Aorta (tissue), 5 donors: ENCODE results near the gene WFDC10B. TPM values are rescaled to one million over a fixed set of nuclear protein-coding genes. Genes with fewer than 3 reads are reported as not detected.

Experiments
- ATAC-seq: fragments of 200-7000 bp; cut with Tn5 transposase; one replicate; pipeline ENCODE4 v1.9.1; 2022; ENCODE audit warnings: moderate library complexity; ENCODE audit not compliant: low FRiP score
- DNase-seq, 2 donors: peaks; one replicate each; pipeline ENCODE4 v3.0.0-alpha.2; 2020
- H3K27ac ChIP-seq, 2 donors: one replicate each; pipeline ENCODE4 v1.5.1; 2013; ENCODE audit warnings: low read length in 2 of 2, mild to moderate bottlenecking in 2 of 2, moderate library complexity in 2 of 2, control low read depth in 1 of 2, inconsistent platforms in 1 of 2, low read depth in 1 of 2
- H3K27me3 ChIP-seq, 2 donors: one replicate each; pipeline ENCODE4 v1.6.1; 2013; ENCODE audit warnings: control low read depth in 1 of 2, low read length in 1 of 2, mild to moderate bottlenecking in 1 of 2, moderate library complexity in 1 of 2; ENCODE audit not compliant: insufficient read depth in 2 of 2, control insufficient read depth in 1 of 2
- H3K36me3 ChIP-seq, 2 donors: one replicate each; pipeline ENCODE4 v1.6.1; 2013; ENCODE audit warnings: control low read depth in 1 of 2, low read length in 1 of 2, mild to moderate bottlenecking in 1 of 2; ENCODE audit not compliant: insufficient read depth in 2 of 2, control insufficient read depth in 1 of 2
- H3K4me1 ChIP-seq, 2 donors: one replicate each; pipeline ENCODE4 v1.6.1; 2013; ENCODE audit warnings: low read length in 2 of 2, control low read depth in 1 of 2, mild to moderate bottlenecking in 1 of 2, moderate library complexity in 1 of 2; ENCODE audit not compliant: insufficient read depth in 2 of 2, control insufficient read depth in 1 of 2
- H3K4me3 ChIP-seq, 2 donors: one replicate each; pipeline ENCODE4 v1.5.1; 2013; ENCODE audit warnings: low read length in 2 of 2, control low read depth in 1 of 2, mild to moderate bottlenecking in 1 of 2
- H3K9me3 ChIP-seq: one replicate; pipeline ENCODE4 v1.6.1; 2013; ENCODE audit warnings: mild to moderate bottlenecking, low read length; ENCODE audit not compliant: control insufficient read depth
- WGBS, 2 donors: extraction: QIAGEN DNeasy Blood & Tissue Kit; methylation state at CpG; one replicate each; pipeline ENCODE4 v1.1.7; 2013; 5-methylcytosine and 5-hydroxymethylcytosine counted together
- intact Hi-C, 2 donors: fragments of 100-400 bp; cut with DNase I; formaldehyde crosslinking; loops; one replicate each; pipeline versions ENCODE4 v1.14.2 to v1.15.0; 2022
- microRNA-seq, 2 donors: library from miRNA; unstranded; fragments of <30 nt; microRNA quantifications; one replicate each; pipeline ENCODE4 v1.2.0, GENCODE V29; 2020
- polyA plus RNA-seq, 2 donors: library from polyadenylated mRNA; stranded (reverse); fragments of 200-250 nt; gene quantifications; one replicate each; pipeline ENCODE4 v1.2.3, GENCODE V29; 2013
- total RNA-seq, 2 donors: library from RNA; stranded (reverse); fragmentation: NEBNext Ultra II Directional; extraction: Animal tissue kit (Norgen Biotek cat#: 25700); gene quantifications; one replicate each; pipeline ENCODE4 v1.2.1, GENCODE V29; 2021
- donor health status: healthy with polysubstance abuse.
- donor health status: Bipolar disorder and iron deficiency.
- donor health status: DM: no; HTN: no; CAD: no.
- donor health status: DM: no; HTN: no; CAD: no.
- donor health status: DM: yes; HTN: yes; CAD: no.

The WFDC10B gene
- total and polyA plus RNA-seq, 4 donors = 1.7 TPM; not detected in 3

DNA sequence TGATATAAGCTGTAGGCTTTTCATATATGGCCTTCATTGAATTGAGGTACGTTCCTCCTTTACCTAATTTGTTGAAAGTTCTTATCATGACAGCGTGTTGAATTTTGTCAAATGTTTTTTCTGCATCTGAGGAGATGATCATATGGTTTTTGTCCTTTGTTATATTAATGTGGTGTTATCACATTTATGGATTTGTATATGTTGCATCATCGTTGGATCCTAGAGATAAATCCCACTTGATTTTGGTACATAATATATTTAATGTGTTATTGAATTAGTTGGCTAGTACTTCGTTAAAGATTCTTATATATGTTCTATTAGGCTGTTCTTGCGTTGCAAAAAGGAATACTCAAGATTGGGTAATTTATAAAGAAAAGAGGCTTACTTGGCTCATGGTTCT, 65.1 kb downstream of the WFDC10B start:
- intact Hi-C loops = no loop called here
- H3K27me3 ChIP-seq = no peaks in the 10 kb centered on the region
- no peak overlapping the region for H3K4me3 ChIP-seq
- H3K27ac ChIP-seq = no peak overlapping the region
- DNase-seq = no peak
- H3K9me3 ChIP-seq = peaks cover 1% of the 10 kb centered on the region
- WGBS, 2 donors = 83 to 84% methylated on average over 5 of the region's 5 CpGs
- no peak for ATAC-seq
- no peaks in the 10 kb centered on the region for H3K36me3 ChIP-seq
- H3K4me1 ChIP-seq = no peaks in the 10 kb centered on the region

DNA sequence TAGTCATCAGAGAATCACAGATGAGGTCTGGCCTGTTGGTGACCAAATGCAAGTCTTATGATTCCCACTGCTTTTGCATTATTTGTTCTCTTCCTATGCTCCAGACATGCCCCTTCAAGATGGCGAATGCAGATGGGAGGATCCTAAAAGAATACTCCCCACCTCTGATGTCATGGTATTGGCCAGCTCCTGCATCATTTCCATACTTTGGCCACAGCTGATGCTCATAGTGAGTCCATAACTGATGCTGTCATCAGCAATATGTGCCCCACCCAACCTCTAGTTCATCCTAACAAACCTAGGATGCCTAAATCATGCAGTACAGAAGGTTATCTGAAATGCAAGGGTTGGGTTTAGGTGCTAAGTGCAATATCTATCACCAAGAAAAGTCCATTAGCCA, 68.3 kb downstream of the WFDC10B start:
- no peak for DNase-seq
- 78 to 81% methylated on average over 1 of the region's 1 CpG for WGBS, 2 donors
- intact Hi-C loops = no loop called here
- Histone ChIP-seq H3K27ac (no peak overlapping the region), H3K27me3 (no peaks in the 10 kb centered on the region), H3K4me3 (no peak overlapping the region), H3K4me1 (no peaks in the 10 kb centered on the region), H3K9me3 (peaks cover 1% of the 10 kb centered on the region), H3K36me3 (no peaks in the 10 kb centered on the region)
- no peak for ATAC-seq

Small RNAs within 50 kb of the gene (microRNA-seq; reads per million reads assigned to microRNA genes)
- 5.0 to 14.9 reads per million in 2 donors for gene MIR3617

Other genes with a start within 250 kb of the WFDC10B start
- gene WFDC2, start 235.3 kb downstream of the WFDC10B start, total RNA-seq = 1 to 10 TPM; 1.5 to 2.3 TPM
- gene WFDC2, start 235.3 kb downstream of the WFDC10B start, polyA plus RNA-seq = 1 to 10 TPM in 1 of 2 donors, under 1 TPM in 1; 0.56 to 1.0 TPM
- gene SPINT3, start 189.4 kb downstream of the WFDC10B start, total RNA-seq = not detected
- gene SPINT3, start 189.4 kb downstream of the WFDC10B start, polyA plus RNA-seq = not detected
- not detected for gene WFDC6, start 165.5 kb downstream of the WFDC10B start, total RNA-seq
- not detected for gene WFDC6, start 165.5 kb downstream of the WFDC10B start, polyA plus RNA-seq
- gene EPPIN, start 157.6 kb downstream of the WFDC10B start, total RNA-seq = not detected
- not detected for gene EPPIN, start 157.6 kb downstream of the WFDC10B start, polyA plus RNA-seq
- not detected for gene WFDC8, start 125.7 kb downstream of the WFDC10B start, total RNA-seq
- gene WFDC8, start 125.7 kb downstream of the WFDC10B start, polyA plus RNA-seq = not detected
- not detected for gene WFDC10A, start 75.3 kb downstream of the WFDC10B start, total RNA-seq
- gene WFDC10A, start 75.3 kb downstream of the WFDC10B start, polyA plus RNA-seq = not detected
- gene WFDC9, start 73.7 kb downstream of the WFDC10B start, total RNA-seq = not detected
- gene WFDC9, start 73.7 kb downstream of the WFDC10B start, polyA plus RNA-seq = not detected
- gene WFDC11, start 34.8 kb downstream of the WFDC10B start, total RNA-seq = not detected
- gene WFDC11, start 34.8 kb downstream of the WFDC10B start, polyA plus RNA-seq = not detected
- not detected for gene WFDC13, start 3.0 kb downstream of the WFDC10B start, total RNA-seq
- gene WFDC13, start 3.0 kb downstream of the WFDC10B start, polyA plus RNA-seq = not detected
- gene SPINT4, start 17.3 kb upstream of the WFDC10B start, total RNA-seq = not detected
- gene SPINT4, start 17.3 kb upstream of the WFDC10B start, polyA plus RNA-seq = not detected
- 1 to 10 TPM; 1.6 to 3.6 TPM for gene WFDC3, start 86.9 kb upstream of the WFDC10B start, total RNA-seq
- gene WFDC3, start 86.9 kb upstream of the WFDC10B start, polyA plus RNA-seq = 1 to 10 TPM in 1 of 2 donors, not detected in 1; 1.9 TPM
- gene DNTTIP1, start 86.9 kb upstream of the WFDC10B start, total RNA-seq = 10 to 100 TPM; 25.8 to 27.8 TPM
- gene DNTTIP1, start 86.9 kb upstream of the WFDC10B start, polyA plus RNA-seq = 10 to 100 TPM; 29.3 to 30.7 TPM
- gene UBE2C, start 107.6 kb upstream of the WFDC10B start, total RNA-seq = 1 to 10 TPM; 1.0 to 1.9 TPM
- gene UBE2C, start 107.6 kb upstream of the WFDC10B start, polyA plus RNA-seq = 1 to 10 TPM in 1 of 2 donors, not detected in 1; 5.0 TPM
- not detected for gene TNNC2, start 122.3 kb upstream of the WFDC10B start, total RNA-seq
- gene TNNC2, start 122.3 kb upstream of the WFDC10B start, polyA plus RNA-seq = 10 to 100 TPM in 1 of 2 donors, 1 to 10 TPM in 1; 1.9 to 26.3 TPM
- gene SNX21, start 128.8 kb upstream of the WFDC10B start, total RNA-seq = 10 to 100 TPM; 36.2 to 57.7 TPM
- 100 to 1,000 TPM in 1 of 2 donors, 10 to 100 TPM in 1; 14.9 to 117 TPM for gene SNX21, start 128.8 kb upstream of the WFDC10B start, polyA plus RNA-seq
- gene ACOT8, start 152.4 kb upstream of the WFDC10B start, total RNA-seq = 10 to 100 TPM; 11.2 to 15.8 TPM
- gene ACOT8, start 152.4 kb upstream of the WFDC10B start, polyA plus RNA-seq = 10 to 100 TPM; 24.3 to 32.5 TPM
- gene ZSWIM3, start 152.6 kb upstream of the WFDC10B start, total RNA-seq = 1 to 10 TPM; 2.5 to 4.5 TPM
- gene ZSWIM3, start 152.6 kb upstream of the WFDC10B start, polyA plus RNA-seq = 1 to 10 TPM; 1.5 to 1.7 TPM
- gene ZSWIM1, start 176.2 kb upstream of the WFDC10B start, total RNA-seq = 1 to 10 TPM; 5.3 to 8.2 TPM
- gene ZSWIM1, start 176.2 kb upstream of the WFDC10B start, polyA plus RNA-seq = 1 to 10 TPM; 2.9 to 3.4 TPM
- gene SPATA25, start 182.6 kb upstream of the WFDC10B start, total RNA-seq = 1 to 10 TPM; 2.9 to 8.6 TPM
- 1 to 10 TPM in 1 of 2 donors, not detected in 1; 2.3 TPM for gene SPATA25, start 182.6 kb upstream of the WFDC10B start, polyA plus RNA-seq
- gene NEURL2, start 186.2 kb upstream of the WFDC10B start, total RNA-seq = 10 to 100 TPM in 1 of 2 donors, 1 to 10 TPM in 1; 9.9 to 32.9 TPM
- gene NEURL2, start 186.2 kb upstream of the WFDC10B start, polyA plus RNA-seq = 1 to 10 TPM; 2.0 to 7.0 TPM
- 100 to 1,000 TPM in 1 of 2 donors, 10 to 100 TPM in 1; 83.4 to 140 TPM for gene CTSA, start 186.3 kb upstream of the WFDC10B start, total RNA-seq
- 100 to 1,000 TPM in 1 of 2 donors, 10 to 100 TPM in 1; 37.9 to 175 TPM for gene CTSA, start 186.3 kb upstream of the WFDC10B start, polyA plus RNA-seq
- 100 to 1,000 TPM; 113 to 445 TPM for gene PLTP, start 207.1 kb upstream of the WFDC10B start, total RNA-seq
- gene PLTP, start 207.1 kb upstream of the WFDC10B start, polyA plus RNA-seq = 100 to 1,000 TPM in 1 of 2 donors, 10 to 100 TPM in 1; 80.7 to 103 TPM
- gene PCIF1, start 229.7 kb upstream of the WFDC10B start, total RNA-seq = 10 to 100 TPM; 32.5 to 33.3 TPM
- gene PCIF1, start 229.7 kb upstream of the WFDC10B start, polyA plus RNA-seq = 10 to 100 TPM; 15.5 to 43.4 TPM